Transverse colon (tissue), 3 donors: Measurements from ENCODE around the gene MUC21.

Source experiments
- POLR2A ChIP-seq: fragments of 450-650 bp; IDR thresholded peaks from one replicate; pipeline ENCODE4 v1.6.1; 2016; ENCODE audit warnings: antibody characterized with exemption, mild to moderate bottlenecking, moderate library complexity
- TF ChIP-seq, protein P1 (sequence below), 5 experiments: fragments of 200-600 bp in 3 of 5; fragments of 450-650 bp in 2 of 5; sonication (generic) in 3 of 5; IDR thresholded peaks; 1 replicate in 2 of 5; 2 replicates in 3 of 5; pipeline ENCODE4 v1.5.1; 2016 to 2017; ENCODE audit warnings: antibody characterized with exemption in 5 of 5, inconsistent platforms in 3 of 5, mild to moderate bottlenecking in 2 of 5, moderate library complexity in 1 of 5

DNA sequence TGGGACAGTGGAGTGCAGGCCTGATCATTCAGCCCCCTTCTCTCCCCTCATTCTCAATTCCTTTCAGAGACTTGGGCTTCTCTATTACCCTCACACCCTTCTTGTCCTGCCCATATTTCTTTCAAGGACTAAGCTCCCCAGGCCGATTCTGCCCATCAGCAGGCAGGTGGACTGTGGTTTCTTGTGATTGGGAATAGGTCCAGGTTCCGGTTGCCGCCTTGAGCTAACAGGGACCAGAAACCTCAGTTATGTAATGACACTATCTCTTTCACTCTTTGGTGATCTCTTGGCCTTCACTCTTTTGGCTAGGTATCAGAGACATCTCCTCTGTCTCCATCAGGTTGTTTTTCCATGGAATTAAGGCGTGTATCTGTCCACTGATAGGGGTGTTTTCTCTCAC lies 36.3 kb upstream of the MUC21 start:
- TF ChIP-seq, protein P1, sequence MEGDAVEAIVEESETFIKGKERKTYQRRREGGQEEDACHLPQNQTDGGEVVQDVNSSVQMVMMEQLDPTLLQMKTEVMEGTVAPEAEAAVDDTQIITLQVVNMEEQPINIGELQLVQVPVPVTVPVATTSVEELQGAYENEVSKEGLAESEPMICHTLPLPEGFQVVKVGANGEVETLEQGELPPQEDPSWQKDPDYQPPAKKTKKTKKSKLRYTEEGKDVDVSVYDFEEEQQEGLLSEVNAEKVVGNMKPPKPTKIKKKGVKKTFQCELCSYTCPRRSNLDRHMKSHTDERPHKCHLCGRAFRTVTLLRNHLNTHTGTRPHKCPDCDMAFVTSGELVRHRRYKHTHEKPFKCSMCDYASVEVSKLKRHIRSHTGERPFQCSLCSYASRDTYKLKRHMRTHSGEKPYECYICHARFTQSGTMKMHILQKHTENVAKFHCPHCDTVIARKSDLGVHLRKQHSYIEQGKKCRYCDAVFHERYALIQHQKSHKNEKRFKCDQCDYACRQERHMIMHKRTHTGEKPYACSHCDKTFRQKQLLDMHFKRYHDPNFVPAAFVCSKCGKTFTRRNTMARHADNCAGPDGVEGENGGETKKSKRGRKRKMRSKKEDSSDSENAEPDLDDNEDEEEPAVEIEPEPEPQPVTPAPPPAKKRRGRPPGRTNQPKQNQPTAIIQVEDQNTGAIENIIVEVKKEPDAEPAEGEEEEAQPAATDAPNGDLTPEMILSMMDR (IDR thresholded peaks at IDR 0.05) = no peak
- TF ChIP-seq POLR2A = no peak
